ENCODE measurements around the gene LMAN1L. TPM values are rescaled to one million over a fixed set of nuclear protein-coding genes. Genes with fewer than 3 reads are reported as not detected.
A peak's percentile ranks its signal among the peaks of the same experiment; 100 is the strongest.

The LMAN1L gene
- polyA plus RNA-seq, 4 donors, result 0.10 TPM; not detected in 3

DNA sequence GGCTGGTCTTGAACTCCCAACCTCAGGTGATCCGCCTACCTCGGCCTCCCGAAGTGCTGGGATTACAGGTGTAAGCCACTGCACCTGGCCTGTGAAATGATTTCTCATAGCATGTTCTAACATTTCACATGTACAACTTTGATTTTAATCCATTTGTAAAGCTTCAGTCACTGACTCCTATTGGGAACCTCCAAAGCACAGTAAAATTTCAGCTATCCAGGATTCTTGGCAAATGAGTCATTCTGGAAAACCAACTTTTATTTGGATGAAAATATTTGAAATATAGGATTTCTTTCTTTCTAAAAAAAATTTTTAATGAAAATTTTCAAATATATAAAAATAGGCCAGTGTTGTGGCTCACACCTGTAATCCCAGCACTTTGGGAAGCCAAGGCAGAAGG is 2.7 kb upstream of the LMAN1L start:
- no peak for DNase-seq (ENCODE audit: low read depth in 4 of 4, low spot score in 3 of 4)

DNA sequence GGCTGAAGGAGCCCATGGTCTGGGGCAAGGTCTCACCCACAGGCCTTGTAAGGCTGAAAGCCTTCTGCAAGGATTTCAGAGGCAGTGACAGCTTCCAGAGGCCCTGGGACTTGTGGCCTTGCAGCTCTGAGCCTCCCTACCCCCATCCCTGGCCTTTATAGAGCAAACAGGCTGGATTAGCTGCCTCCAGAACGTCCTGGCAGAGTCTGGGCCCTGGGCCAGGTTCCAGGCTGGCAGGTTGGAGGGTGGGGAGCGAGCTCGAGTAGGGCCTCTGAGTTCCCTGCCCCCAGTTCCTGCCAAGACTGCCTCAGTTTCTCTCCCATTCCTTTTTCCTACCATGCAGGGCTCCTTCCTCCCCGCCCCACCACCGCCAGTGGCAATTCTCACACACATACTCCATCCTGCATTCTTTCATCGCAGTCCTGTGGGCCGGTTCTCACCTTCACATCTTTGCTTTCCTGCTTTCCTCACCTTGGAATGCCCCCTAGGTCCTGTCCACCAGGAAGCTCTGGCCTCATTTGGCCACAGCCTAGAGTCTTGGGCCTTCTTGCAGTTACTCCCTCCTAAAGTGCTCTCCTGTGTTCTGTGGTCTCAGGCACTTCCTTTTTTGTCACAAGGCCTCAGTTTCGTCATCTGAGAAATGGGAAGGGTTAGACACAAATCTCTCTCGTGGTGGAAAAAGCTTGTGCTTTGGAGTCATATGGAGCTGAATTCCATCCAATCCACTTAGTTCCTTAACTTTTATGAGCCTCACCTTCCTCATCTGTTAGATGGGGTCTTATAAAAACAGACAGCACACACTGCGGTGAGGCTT is 2.7 kb downstream of the LMAN1L start:
- no peak for DNase-seq (ENCODE audit: low read depth in 4 of 4, low spot score in 3 of 4)

DNA sequence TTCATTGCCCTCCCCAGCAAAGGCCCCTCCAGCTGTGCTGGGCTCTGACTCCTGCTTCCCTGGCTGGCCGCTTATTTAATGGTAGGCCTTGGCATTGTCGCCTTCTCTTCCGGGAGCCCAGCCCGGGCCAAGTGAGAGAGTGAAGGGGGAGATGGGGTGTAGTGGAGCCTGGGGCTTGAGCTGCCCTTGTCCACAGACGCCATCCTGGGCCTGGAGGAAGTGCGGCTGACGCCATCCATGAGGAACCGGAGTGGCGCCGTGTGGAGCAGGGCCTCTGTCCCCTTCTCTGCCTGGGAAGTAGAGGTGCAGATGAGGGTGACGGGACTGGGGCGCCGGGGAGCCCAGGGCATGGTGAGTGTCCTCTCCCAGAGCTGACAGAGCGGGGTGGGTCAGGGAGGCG is 3.3 kb downstream of the LMAN1L start:
- no peak for DNase-seq (ENCODE audit: low read depth in 4 of 4, low spot score in 3 of 4)

DNA sequence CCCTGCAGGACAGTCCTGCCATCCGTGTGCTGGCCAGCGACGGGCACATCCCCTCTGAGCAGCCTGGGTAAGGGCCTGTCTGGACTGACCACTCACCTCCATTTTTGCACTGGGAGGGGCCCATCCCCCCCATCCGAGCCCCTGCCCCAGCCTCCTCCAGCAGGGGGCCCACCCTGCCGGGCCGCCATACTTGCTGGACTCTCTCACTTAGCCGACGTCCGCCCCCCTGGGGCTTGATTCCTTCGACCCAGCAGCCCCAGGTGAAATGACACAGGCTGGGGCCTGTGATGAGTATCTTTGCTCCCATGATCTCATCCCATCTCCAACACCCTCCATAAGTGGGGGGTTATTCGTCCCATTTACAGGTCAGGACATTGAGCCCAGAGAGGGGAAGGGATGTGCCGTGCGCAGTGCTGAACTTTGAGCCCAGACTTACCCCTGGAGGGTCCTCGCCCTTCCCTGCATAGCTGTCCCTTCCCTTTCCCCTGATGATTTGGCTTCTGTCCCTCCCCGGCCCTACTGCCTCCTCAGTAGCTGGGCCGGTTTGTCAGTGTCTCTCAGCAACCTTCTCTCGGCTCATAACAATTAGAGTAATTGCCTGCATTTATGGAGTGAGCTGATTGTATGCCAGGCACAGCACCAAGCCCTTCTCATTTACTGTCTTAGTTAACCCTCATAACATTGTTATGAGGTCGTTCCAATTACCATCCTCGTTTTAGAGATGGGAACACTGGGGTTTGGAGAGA is 4.2 kb downstream of the LMAN1L start:
- DNase-seq (ENCODE audit: low read depth in 4 of 4, low spot score in 3 of 4), result no peak

DNA sequence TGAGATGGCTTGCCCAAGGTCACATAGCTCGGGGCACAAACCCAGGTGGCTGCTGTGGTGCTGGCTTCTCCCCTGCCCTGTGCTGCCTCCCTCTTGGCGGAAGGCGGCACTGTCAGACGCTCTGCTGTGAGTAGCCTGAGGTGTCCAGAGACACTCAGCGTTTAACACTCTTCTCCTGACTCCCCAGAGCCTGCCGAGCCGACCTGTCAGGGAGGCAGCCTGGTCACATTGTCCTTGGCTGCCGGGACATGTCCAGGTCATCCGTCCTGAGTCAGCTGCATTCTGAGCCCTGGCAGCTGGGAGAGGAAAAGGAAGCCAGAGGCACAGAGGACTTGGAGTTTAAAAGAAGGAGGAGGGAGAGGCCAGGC is 4.7 kb downstream of the LMAN1L start:
- no peak for DNase-seq (ENCODE audit: low read depth in 4 of 4, low spot score in 3 of 4)

DNA sequence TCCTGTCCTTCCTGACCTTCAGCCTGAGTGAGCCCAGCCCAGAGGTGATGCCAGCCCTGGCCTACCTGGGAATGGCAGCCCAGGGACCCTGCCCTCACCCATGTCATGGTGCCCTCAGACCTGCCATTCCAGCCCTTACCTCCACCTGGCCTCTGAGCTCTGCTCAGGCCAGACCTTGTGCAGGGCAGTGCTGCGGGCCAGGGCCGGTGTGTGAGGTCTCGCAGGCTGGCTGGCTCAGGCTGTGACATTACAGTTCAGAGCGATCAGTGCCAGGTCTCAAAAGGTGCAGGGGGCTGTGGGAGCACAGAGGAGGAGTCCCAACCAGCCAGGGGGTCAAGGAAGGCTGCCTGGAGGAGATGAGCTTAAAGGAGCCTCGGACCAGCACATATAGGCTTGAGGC is 7.4 kb downstream of the LMAN1L start:
- DNase-seq (ENCODE audit: low read depth in 4 of 4, low spot score in 3 of 4), result no peak

DNA sequence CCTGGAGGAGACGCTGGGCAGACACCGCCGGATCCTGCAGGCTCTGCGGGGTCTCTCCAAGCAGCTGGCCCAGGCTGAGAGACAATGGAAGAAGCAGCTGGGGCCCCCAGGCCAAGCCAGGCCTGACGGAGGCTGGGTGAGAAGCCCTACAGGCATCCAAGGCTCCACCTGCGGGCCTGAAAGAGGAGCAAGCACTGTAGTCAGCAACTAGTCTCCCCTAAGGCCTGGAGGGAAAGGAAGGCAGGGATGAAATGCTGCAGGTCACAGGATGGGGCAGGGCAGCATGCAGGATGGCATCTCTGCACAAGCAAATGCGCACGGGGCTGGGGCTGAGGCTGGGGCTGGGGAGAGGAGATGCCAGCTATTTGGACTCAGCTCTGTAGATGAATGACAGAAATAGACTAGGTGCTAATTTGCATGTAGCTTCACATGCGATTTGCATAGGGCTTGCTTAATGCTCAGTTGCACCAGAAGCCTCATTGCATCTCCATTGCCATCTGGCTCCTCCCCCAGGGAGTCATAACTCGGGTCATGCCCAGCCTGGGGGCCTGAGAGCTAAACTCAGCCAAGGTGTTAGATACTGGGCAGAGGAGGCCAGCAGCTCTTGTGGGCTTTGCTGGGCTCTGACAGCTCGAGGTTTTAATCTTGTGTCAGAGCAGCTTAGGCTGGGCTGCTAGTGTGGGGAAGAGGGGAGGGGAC is 8.6 kb downstream of the LMAN1L start:
- no peak for DNase-seq (ENCODE audit: low read depth in 4 of 4, low spot score in 3 of 4)

DNA sequence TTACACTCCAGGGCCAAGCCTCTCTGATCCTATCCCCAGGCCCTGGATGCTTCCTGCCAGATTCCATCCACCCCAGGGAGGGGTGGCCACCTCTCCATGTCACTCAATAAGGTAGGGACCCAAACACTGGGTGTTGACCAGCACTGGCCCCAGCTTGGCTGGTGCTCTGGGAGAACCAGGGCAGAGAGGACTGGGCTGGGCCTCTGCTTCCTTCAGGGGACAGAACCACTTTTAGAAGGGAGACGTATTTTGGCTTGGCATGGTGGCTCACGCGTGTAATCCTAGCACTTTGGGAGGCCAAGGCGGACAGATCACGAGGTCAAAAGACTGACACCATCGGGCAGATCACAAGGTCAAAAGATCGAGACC is 9.1 kb downstream of the LMAN1L start:
- DNase-seq (ENCODE audit: low read depth in 4 of 4, low spot score in 3 of 4), result no peak

DNA sequence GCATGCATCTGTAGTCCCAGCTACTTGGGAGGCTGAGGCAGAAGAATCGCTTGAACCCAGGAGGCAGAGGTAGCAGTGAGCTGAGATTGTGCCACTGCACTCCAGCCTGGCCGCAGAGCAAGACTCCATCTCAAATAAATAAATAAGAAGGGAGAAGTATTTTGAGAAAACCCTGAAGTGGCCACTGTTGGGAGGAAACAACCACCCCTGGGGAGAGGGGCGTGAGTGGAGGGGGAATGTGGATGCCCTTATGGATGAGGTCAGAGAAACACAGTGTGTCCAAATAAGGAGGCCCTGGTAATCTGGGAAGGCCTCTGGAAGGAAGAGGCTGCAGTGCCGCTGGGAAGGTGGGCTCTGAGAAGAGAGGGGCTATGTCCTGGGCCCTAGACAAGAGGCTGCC is 9.6 kb downstream of the LMAN1L start:
- DNase-seq (ENCODE audit: low read depth in 4 of 4, low spot score in 3 of 4), result no peak

DNA sequence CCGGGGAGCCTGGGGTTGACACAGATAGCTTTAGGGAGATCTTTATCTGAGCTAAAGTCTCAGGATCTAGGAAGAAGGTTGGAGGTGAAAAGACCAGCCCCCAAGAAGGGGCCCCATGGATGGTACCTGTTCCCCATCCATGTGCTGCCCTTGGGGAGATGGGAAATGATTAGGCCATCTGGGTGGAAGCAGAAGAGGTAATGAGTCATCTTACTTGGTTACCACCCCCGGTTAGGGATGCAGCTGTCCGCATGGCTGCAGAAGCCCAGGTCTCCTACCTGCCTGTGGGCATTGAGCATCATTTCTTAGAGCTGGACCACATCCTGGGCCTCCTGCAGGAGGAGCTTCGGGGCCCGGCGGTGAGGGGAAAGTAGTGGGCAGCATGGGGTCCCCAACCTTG is 10.7 kb downstream of the LMAN1L start:
- DNase-seq (ENCODE audit: low read depth in 4 of 4, low spot score in 3 of 4), result no peak

DNA sequence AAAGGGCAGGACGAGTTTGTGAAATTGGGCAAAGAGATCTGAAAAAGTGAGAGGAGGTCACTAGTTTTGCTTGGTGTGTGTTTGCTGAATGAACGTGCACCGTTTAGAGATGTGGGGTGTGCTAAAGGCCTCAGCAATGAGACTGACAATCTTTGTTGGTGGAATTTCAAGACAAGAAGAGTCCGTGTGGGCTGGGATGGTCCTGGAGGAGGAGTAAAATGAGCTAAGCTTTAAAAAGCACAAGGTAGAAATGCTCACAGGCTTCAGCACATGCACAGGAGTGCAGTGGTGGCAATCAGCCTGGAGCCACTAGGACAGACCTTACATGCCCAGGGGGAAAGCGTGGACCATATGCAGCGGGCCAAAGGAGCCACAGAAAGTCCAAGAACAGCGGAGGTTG is 12.3 kb downstream of the LMAN1L start:
- no peak for DNase-seq (ENCODE audit: low read depth in 4 of 4, low spot score in 3 of 4)

DNA sequence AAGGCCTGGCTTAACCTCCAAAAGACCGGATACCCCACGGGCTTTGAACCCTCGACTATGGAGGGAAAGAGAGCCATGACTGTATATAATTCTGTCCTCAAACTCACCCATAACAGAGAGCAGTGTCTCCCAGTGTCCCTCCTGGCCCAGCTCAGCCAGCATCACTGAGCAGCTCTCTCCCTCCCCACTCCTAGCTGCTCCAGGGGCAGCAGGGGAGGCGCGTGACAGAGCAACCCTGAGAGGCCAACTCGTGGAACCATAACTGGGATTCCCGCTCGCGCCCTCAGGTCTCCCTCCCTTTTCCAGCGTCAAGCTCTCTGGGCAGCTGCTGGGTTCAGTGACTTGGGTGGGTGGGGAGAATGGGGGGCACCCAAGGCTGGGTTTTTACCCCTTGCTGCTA is 13.2 kb downstream of the LMAN1L start:
- DNase-seq (ENCODE audit: low read depth in 4 of 4, low spot score in 3 of 4), result no peak

DNA sequence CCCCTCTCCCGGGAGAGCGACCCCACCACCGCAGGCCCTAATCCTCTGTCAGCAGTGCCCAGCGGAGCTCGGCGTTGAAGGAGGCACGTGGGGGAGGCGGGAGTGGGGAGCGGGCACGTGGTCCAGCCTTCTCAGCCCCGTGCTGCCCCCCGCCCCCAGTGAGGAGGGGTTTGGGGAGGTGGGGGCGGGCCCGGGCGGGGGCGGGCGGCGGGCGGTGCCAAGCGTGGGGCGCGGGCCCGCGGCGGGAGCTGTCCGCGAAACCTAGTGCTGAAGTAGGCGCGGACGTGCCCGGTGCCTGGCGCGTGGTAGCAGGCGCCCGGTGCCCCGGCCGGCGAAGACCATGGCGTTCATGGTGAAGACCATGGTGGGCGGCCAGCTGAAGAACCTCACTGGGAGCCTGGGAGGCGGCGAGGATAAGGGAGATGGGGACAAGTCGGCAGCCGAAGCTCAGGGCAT is 13.8 kb downstream of the LMAN1L start, which contains the start of gene CPLX3:
Gene CPLX3, plus strand, starts transcription at position 264 of the 456 bp plus-strand sequence. Its CDS starts 77 bp downstream, at position 341.
- DNase-seq (ENCODE audit: low read depth in 4 of 4, low spot score in 3 of 4), result peak in 1 of 4 donors; percentile 31

DNA sequence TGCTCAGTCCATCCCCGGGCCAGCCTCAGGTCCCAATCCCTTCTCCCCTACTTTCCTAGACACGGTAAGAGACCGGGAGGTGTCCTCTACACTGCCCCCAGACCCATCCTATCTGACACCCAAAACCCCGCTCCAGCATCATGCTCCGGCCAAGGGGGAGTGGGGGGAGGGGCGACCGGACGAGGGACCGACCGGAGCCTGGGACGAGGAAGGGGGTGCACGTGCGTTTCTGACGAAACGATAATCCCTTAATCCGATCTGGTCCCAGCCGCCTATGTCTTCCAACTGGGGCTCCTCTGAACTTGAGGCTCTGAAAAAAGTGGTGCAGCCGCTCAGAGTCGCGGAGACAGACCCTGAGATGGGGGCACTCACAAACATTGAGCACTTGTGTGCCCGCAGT is 14.3 kb downstream of the LMAN1L start:
- DNase-seq (ENCODE audit: low read depth in 4 of 4, low spot score in 3 of 4), result no peak

DNA sequence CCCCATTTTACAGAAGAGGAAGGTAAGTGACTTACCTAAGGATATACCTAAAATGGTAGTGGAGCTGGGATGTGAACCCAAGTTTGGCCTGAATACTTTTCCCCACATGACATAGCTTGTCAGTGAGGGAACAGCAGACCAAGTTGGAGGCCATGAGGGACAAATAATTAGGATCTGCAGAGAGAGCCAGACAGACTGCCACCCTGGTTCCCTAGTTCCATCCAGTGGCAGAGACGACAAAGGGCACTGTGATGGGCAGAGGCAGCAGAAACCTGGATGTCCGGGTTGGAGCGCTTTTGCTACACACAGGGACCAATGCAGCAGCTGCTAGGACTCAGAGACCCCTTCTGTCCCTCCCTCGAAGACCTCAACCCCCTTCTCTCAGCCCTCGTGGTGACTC is 15.0 kb downstream of the LMAN1L start:
- DNase-seq (ENCODE audit: low read depth in 4 of 4, low spot score in 3 of 4), result no peak

DNA sequence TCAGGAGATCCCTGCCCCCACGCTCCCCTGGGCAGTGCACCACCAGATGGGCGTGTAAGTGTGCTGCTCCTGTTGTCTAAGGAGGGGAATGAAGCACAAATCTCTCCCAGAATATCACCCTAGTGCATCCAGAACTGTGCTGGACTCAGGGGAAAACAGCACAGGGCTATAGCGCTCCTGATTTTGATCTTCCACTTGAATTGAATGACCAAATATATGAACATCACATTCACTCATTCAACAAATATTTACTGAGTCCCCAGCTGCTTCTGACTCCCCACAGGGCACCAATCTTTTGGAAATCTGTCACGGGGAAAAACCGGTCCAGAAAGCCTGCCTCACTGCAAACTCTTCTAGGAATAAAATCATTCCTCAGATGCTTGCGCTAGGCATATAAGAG is 16.2 kb downstream of the LMAN1L start:
- DNase-seq (ENCODE audit: low read depth in 4 of 4, low spot score in 3 of 4), result no peak

DNA sequence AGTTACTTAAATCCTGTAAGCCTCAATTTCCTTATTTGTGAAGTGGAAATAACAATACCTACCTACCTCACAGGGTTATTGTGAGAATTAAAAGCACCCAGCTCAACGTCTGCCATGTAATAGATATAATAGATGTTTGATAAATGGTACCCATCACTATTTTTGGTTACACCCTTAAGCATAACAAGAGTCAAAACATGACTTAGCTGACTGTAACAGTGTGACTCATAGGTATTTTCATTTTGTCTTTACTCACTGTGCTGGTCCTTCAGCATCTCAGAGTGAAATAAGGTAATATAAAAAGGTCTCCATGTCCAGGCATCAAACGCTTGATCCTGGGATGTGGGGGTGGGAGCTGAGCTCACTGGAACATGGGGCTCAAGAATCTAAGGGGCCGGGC is 16.9 kb downstream of the LMAN1L start:
- DNase-seq (ENCODE audit: low read depth in 4 of 4, low spot score in 3 of 4), result no peak

DNA sequence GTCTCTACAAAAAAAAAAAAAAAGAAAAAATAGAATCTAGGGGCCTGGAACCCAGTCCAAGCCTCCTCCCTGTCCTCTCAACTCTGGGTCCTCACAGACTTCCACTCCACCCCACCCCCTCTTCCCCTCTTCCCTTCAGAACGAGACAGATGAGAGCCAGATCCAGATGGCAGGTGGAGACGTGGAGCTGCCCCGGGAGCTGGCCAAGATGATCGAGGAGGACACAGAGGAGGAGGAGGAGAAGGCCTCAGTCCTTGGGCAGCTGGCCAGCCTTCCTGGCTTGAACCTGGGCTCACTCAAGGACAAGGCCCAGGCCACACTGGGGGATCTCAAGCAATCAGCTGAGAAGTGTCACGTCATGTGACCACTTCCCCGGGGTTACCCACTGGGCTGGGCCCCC is 17.4 kb downstream of the LMAN1L start:
- DNase-seq (ENCODE audit: low read depth in 4 of 4, low spot score in 3 of 4), result no peak

DNA sequence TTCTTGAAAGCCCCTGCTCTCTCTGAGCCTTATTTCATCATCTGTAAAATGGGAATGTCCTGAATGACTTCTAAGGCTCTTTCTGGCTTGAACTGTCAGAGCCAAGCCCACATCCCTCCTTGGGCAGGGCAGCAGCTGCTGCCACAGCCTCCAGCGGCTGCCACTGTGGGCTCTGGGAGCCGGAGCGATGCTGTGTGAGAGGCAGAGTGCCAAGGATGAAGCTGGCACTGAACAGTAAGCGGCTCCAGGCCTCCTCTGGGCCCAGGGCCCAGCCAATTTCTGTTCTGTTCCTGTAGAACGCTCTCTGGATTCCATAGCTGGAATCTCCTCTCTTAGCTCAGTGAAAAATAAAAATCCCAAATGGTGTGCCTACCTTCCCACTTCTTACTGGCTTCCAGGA is 18.2 kb downstream of the LMAN1L start:
- no peak for DNase-seq (ENCODE audit: low read depth in 4 of 4, low spot score in 3 of 4)

DNA sequence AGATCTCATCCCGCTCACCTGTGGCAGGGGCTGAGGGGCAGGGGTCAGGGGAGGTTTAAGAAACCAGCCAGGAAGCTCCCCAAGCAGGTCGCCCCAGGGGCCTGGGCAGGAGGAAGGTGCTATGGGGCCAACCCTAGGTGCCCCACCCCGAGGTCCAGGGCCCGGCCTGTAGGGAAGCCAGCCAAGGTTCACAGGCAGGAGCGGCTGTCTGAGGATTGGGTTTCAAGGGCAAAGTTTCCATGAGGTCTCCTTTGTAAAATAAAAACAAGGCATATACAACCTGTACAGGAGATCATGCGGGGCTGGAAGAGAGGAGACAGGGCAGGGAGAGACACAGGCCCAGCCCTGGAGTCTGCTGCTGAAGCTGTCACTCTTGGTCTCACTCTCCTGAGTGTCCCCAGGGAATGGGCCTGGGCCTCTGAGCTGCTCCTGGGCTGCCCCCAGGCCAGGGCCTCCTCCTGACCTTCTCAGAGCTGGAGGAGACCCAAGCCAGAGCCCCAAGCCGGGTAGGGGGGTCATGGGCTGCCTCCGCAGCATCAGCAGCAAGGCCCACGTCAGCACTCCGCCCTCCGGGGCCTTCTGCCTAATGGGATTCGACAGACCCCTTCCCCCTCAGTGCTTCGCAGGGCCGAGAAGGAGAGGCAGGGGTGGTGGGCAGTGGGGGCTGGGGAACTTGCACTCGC is 19.3 kb downstream of the LMAN1L start:
- no peak for DNase-seq (ENCODE audit: low read depth in 4 of 4, low spot score in 3 of 4)

DNA sequence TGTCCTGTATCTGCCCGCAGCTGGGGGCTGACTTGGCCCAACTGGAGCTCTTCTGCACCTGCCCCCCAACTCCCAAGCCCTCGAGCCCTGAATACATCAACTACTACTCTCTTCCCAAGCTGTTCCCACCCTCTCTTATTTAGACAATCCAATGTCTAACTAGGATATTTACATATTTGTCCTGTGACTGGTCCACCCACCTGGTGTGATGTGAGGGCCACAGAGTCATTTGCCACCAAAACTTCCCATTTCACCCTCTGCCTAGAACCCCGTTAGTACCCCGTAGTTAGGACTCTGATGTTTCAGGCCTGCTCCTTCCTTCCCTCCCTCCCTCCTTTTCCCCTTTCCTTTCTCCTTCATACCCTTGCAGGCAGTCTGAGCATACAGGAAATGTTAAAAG is 20.2 kb downstream of the LMAN1L start:
- no peak for DNase-seq (ENCODE audit: low read depth in 4 of 4, low spot score in 3 of 4)
